RWPE2 (cell line): ENCODE results near the gene WT1.

Experiments
- ATAC-seq: fragments of 200-7000 bp; cut with Tn5 transposase; 3 replicates; pipeline ENCODE4 v1.9.1; 2021; ENCODE audit warnings: low read depth
- DNase-seq: peaks from one replicate; pipeline ENCODE4 v3.0.0-alpha.2; 2020; ENCODE audit warnings: low spot score
- H3K27ac ChIP-seq: fragments of 450-650 bp; 2 replicates; pipeline ENCODE4 v1.5.1; 2017; ENCODE audit warnings: mild to moderate bottlenecking; ENCODE audit not compliant: poor library complexity, severe bottlenecking
- H3K27me3 ChIP-seq: fragments of 250-450 bp; sonication (Bioruptor Pico); 2 replicates; pipeline ENCODE4 v1.5.1; 2021; ENCODE audit warnings: mild to moderate bottlenecking, moderate library complexity; ENCODE audit not compliant: insufficient read depth, poor library complexity, severe bottlenecking
- H3K36me3 ChIP-seq: fragments of 250-450 bp; sonication (Bioruptor Pico); 2 replicates; pipeline ENCODE4 v1.5.1; 2020; ENCODE audit warnings: low read depth, mild to moderate bottlenecking, moderate library complexity
- H3K4me1 ChIP-seq: fragments of 250-450 bp; sonication (Bioruptor Pico); 2 replicates; pipeline ENCODE4 v1.5.1; 2021; ENCODE audit warnings: mild to moderate bottlenecking, moderate library complexity; ENCODE audit not compliant: insufficient read depth, poor library complexity, severe bottlenecking
- H3K4me3 ChIP-seq: fragments of 250-450 bp; sonication (Bioruptor Pico); 2 replicates; pipeline ENCODE4 v1.5.1; 2021; ENCODE audit warnings: mild to moderate bottlenecking, moderate library complexity; ENCODE audit not compliant: severe bottlenecking
- H3K9me3 ChIP-seq: fragments of 250-450 bp; sonication (Bioruptor Pico); 2 replicates; pipeline ENCODE4 v1.5.1; 2021; ENCODE audit warnings: mild to moderate bottlenecking, moderate library complexity; ENCODE audit not compliant: severe bottlenecking
- TF ChIP-seq, protein P1 (sequence below): fragments of 450-650 bp; IDR thresholded peaks from one replicate; pipeline ENCODE4 v1.5.1; 2017; ENCODE audit warnings: mild to moderate bottlenecking, moderate library complexity; ENCODE audit not compliant: poor library complexity, severe bottlenecking

Gene WT1

GRCh38 chr11:32396991-32397390 lies 38.3 kb downstream of the WT1 start:
- Histone ChIP-seq H3K9me3 (no peaks in the 10 kb centered on the region), H3K27ac (no peak overlapping the region), H3K27me3 (no peaks in the 10 kb centered on the region), H3K36me3 (no peaks in the 10 kb centered on the region), H3K4me3 (no peak overlapping the region), H3K4me1 (no peaks in the 10 kb centered on the region)
- ATAC-seq, result no peak
- TF ChIP-seq, protein P1, sequence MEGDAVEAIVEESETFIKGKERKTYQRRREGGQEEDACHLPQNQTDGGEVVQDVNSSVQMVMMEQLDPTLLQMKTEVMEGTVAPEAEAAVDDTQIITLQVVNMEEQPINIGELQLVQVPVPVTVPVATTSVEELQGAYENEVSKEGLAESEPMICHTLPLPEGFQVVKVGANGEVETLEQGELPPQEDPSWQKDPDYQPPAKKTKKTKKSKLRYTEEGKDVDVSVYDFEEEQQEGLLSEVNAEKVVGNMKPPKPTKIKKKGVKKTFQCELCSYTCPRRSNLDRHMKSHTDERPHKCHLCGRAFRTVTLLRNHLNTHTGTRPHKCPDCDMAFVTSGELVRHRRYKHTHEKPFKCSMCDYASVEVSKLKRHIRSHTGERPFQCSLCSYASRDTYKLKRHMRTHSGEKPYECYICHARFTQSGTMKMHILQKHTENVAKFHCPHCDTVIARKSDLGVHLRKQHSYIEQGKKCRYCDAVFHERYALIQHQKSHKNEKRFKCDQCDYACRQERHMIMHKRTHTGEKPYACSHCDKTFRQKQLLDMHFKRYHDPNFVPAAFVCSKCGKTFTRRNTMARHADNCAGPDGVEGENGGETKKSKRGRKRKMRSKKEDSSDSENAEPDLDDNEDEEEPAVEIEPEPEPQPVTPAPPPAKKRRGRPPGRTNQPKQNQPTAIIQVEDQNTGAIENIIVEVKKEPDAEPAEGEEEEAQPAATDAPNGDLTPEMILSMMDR, result no peak
- no peak for DNase-seq

DNA sequence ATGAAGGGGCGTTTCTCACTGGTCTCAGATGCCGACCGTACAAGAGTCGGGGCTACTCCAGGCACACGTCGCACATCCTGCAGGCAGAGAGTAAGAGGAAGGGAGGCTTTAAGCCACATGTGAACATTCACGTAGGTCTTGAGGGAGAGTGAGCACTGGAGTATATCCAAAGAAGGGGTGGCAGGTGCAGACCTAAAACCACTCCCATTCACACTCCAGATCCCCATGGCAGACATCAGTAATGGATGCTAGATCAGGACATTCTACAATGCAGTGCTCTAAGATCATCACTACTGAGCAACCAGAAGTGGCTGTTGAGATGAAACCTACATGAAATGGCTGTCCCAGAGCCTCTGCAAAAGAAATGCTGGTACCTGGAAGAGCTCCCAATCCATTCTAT lies 39.0 kb downstream of the WT1 start:
- H3K4me3 ChIP-seq, result no peak overlapping the region
- DNase-seq (no peak), ATAC-seq (no peak)
- H3K36me3 ChIP-seq, result no peaks in the 10 kb centered on the region
- H3K27ac ChIP-seq, result no peak overlapping the region
- H3K9me3 ChIP-seq, result no peaks in the 10 kb centered on the region
- no peaks in the 10 kb centered on the region for H3K4me1 ChIP-seq
- no peaks in the 10 kb centered on the region for H3K27me3 ChIP-seq
- TF ChIP-seq, protein P1, result no peak

- TF ChIP-seq, protein P1, result no peak
- H3K27me3 ChIP-seq, result no peaks in the 10 kb centered on the region
- DNase-seq (no peak), ATAC-seq (no peak)
- no peak overlapping the region for H3K27ac ChIP-seq
- H3K4me1 ChIP-seq, result no peaks in the 10 kb centered on the region
- H3K9me3 ChIP-seq, result no peaks in the 10 kb centered on the region
- H3K4me3 ChIP-seq, result no peak overlapping the region
- H3K36me3 ChIP-seq, result no peaks in the 10 kb centered on the region
Observed at GRCh38 chr11:32395127-32395526, 40.2 kb downstream of the WT1 start.

DNA sequence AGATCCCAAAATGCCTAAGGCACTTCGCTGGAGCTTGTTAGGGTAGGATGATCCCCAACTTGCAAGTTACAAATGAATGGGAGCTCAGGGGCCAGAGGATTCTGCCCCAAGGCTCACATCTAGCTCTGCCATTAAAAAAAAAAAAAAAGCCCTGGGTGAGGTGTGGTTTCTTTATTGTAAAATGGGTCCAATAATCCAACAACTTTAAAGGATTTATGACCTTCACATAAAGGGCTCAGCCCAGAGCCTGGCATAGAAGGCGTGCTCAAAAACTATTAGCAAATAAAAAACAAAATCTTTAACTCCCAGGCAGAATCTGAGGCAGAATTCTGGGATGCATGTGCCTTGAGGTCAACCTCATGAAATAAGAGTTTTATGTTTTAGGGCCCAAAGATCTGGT lies 42.5 kb downstream of the WT1 start:
- ATAC-seq, result no peak
- Histone ChIP-seq H3K27ac (no peak overlapping the region), H3K9me3 (no peaks in the 10 kb centered on the region), H3K4me3 (no peak overlapping the region), H3K36me3 (no peaks in the 10 kb centered on the region), H3K27me3 (no peaks in the 10 kb centered on the region), H3K4me1 (no peaks in the 10 kb centered on the region)
- DNase-seq, result no peak
- TF ChIP-seq, protein P1, result no peak

DNA sequence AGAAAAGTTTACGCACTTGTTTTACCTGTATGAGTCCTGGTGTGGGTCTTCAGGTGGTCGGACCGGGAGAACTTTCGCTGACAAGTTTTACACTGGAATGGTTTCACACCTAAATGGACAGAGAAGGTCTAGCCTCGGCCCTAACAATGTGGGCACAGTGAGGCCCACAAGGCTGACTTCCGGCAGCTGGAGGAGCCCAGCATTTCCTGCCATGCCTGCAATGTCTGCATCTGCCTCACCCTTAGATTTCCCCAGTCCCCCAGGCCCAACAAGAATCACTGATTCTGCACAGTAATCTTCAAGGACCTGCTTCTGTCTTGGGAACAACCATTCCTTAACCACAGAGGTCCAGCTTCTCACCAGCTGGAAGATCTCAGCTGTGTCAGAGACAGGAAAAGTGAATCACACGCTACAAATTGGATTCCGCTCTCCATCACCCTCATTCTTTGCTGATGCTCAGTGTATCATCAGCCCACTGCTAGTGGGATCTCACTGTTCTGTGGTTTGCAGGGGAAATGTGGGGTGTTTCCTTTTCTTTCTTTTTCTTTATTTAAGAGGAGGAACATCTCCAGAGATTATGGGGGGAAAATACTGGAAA lies 43.3 kb downstream of the WT1 start:
- Histone ChIP-seq H3K9me3 (no peaks in the 10 kb centered on the region), H3K4me1 (no peaks in the 10 kb centered on the region), H3K27ac (no peak overlapping the region), H3K4me3 (no peak overlapping the region), H3K36me3 (no peaks in the 10 kb centered on the region), H3K27me3 (no peaks in the 10 kb centered on the region)
- no peak for ATAC-seq
- DNase-seq, result no peak
- TF ChIP-seq, protein P1, result no peak
